HG03095 (cell line): ENCODE data around the gene NIPAL1.
A peak's percentile ranks its signal among the peaks of the same experiment; 100 is the strongest.

Experiments used
- ATAC-seq: cut with Tn5 transposase; IDR thresholded peaks from one replicate; pipeline ENCODE4 v1.9.1; 2021; ENCODE audit warnings: moderate library complexity; ENCODE audit not compliant: unreplicated experiment

NIPAL1 gene

GRCh38 chr4:48058617-48059530 lies 42.3 kb downstream of the NIPAL1 start:
- ATAC-seq, result no peak

- no peak for ATAC-seq
Observed at GRCh38 chr4:48064349-48064748, 47.8 kb downstream of the NIPAL1 start.

- ATAC-seq, result peak; percentile 67
Observed at GRCh38 chr4:48065587-48066052, 49.0 kb downstream of the NIPAL1 start.

- no peak for ATAC-seq
Observed at GRCh38 chr4:48067536-48067935, 51.0 kb downstream of the NIPAL1 start.

DNA sequence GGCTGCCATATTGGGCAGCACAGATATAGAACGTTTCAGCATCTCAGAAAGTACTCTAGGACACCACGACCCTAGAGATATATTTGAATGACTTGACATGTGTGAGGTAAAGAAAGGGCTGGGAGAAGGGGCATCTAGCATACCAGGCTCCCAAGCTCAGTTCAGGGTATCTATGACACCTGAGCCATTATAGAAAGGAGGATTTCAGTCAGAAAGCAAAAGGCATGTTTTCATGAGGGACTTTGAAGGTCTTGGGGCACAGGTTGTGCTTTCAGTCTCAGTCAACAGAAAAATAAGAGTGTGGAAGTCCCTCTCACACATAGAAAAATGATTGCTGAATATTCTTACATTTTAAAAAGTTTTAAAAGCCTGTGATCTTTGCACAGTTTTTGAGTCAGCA lies 51.6 kb downstream of the NIPAL1 start:
- no peak for ATAC-seq

GRCh38 chr4:48069026-48069425 lies 52.5 kb downstream of the NIPAL1 start:
- no peak for ATAC-seq

DNA sequence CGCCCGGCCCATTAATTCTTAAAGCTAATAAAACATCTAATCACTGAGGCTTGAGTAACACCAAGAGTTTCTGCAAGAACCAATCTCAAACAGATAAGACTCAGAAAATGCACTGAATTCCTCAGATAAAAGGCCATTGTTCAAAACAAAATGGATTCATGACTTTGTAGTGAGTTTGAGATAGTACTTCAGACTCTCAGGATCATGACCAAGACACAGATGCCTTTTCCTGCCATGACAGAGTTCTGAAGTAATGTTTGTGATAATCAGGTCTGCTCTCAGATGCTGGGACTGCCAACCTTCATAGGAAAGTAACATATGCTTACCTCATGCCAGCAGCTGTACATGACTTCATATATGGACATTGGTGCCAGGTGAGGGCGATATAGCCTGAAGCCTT lies 54.6 kb downstream of the NIPAL1 start:
- ATAC-seq, result no peak

DNA sequence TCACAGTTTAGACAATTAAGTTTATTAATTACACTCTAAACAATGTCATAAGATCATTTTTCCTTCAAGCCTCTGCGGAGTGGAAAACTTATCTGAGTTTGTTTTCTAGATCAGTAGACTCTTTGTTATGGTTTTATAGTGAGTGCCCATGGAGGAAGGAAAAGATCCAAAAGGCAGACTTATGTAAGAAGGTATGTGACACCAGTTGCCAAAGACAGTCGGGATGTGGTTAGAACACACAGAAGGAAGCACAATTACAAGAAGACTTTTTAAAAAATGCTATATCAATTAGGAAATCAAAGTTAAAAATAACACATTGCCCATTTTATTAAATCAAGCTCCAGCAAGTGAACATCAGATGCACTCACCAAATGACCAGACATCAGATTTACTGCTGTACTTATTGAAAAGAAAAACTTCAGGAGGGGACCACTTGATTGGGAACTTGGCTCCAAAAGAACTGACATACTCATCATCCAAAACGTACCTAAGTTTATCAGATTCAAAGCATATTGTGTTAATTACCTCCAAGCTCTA lies 57.1 kb downstream of the NIPAL1 start:
- ATAC-seq, result no peak

- ATAC-seq, result no peak
Observed at GRCh38 chr4:48074657-48075056, 58.1 kb downstream of the NIPAL1 start.

GRCh38 chr4:48078425-48078824 lies 61.9 kb downstream of the NIPAL1 start:
- no peak for ATAC-seq

DNA sequence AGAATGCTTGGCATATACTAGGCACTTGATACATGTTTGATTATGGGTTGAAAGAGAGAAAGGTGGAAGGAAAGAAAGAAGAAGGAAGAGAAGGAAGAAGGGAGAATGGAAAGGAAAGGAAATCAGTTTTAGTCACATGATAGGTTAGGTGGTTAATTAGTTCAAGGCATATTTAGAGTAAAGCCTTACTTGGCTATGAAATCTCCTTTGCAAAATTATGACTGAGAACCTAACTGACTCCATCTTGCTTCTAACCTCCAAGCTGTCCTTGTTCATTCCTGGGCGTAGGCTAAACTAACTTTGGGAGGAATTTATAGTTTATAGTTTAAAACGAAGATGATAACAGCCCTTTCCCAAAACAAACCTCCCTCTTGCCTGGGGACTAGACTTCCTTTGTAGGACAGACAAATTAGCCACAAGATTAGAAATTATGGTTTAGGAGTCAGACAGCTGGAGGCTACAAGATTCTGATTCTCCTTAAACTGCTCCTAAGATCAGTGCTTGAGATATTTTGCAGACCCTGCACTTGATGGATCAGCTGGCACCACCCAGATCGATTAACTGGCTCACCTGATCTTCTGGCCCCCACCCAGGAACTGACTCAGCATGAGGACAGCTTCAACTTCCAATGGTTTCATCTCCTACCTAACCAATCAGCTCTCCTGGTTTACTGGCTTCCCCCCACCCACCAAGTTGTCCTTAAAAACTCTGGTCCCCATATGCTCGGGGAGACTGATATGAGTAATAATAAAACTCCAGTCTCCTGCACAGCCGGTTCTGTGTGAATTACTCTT lies 62.5 kb downstream of the NIPAL1 start:
- ATAC-seq, result no peak

DNA sequence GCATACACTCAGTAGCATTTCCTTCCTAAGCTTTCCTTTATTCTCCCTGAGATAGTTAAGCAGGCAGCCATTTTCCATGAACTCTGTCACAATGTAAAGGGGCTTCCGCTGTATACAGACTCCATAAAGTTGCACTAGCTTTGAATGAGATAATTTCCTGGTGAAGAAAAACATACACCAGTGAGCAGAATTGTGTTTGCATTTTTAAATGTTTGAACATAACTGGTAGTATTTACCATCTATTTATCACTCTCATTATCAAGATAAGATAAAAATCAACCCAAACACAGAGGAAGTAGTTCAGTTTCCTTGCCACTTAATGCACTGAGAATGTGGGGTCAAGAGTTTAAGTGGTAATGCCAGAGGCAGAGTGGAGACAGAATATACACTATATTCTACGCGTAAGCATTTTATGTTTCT lies 63.4 kb downstream of the NIPAL1 start:
- no peak for ATAC-seq

DNA sequence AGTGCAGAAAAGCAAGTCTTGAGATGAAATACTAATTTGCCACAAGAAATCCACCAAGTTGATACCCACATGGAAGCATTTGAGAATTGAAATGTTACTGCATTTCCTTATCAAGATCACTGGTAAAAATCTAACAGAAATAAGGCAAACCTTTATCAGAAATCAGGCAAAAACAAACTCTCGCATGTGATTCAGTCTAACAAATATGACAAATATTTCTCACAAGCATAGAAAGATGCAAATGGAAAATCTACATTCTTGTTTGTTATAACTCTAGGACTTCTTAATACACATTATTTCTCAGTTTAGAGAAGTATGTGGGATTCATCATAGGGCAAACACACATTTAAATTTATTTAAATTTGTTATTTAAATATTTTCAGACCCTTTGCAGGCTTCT lies 64.6 kb downstream of the NIPAL1 start:
- ATAC-seq, result no peak

- no peak for ATAC-seq
Observed at GRCh38 chr4:48082956-48083355, 66.4 kb downstream of the NIPAL1 start.

DNA sequence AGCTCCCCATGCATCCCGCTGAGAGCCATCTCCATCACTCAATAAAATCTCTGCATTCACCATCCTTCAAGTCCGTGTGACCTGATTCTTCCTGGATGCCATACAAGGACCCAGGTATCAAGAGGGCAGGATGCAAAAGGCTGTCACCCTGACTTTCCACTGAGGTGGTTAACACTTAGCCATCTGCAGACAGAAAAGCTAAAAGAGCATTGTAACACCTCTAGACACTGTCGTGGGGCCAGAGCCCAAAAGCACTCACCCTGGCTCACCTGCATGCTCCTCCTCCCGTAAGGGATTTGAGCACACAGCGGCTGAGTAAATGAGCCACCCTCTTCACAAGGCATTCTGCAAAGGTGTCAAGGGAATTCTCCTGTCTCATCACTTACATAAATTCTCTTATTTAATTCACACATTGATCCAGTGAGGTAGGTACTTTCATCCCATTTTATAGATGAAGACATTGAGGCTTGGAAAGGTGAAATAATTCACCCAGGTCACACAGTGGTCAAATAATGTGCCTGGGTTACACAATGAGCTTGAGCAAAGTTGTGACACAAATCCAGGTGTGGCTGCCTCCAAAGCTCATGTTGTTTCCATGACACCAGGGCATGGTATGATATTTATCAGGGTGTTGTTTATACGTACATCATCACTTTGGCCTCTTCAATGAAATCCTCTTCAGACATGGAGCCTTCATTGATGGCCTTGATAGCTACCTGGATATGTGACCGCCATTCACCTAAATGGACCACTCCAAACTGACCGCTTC lies 69.4 kb downstream of the NIPAL1 start:
- ATAC-seq, result no peak
